IMR-90 (cell line): ENCODE measurements around the gene BHLHE23. TPM values are rescaled to one million over a fixed set of nuclear protein-coding genes. Genes with fewer than 3 reads are reported as not detected.

Experiments used
- ATAC-seq: fragments of 200-7000 bp; cut with Tn5 transposase; 2 replicates; pipeline ENCODE4 v1.9.1; 2020; ENCODE audit warnings: low read depth, mild to moderate bottlenecking, moderate library complexity
- BruUV-seq: library from RNA; stranded (reverse); fragments of 400-500 nt; replicated peaks from 2 replicates; lab custom pipeline; 2021; lab: Mats Ljungman, UMichigan
- CTCF ChIA-PET: fragments of 300-600 bp; formaldehyde crosslinking; extraction: SDS; loops from one replicate; lab custom pipeline; 2021; ENCODE audit warnings: antibody characterized with exemption; lab: Yijun Ruan, JAX
- POLR2A ChIA-PET: fragments of 300-600 bp; sonication (Branson Sonifier 250); formaldehyde crosslinking; loops from one replicate; lab custom pipeline; 2022; ENCODE audit warnings: antibody characterized with exemption; ENCODE audit not compliant: unreplicated experiment; lab: Charles Lee
- DNase-seq: peaks from one replicate; pipeline ENCODE4 v3.0.0; 2013
- H2AFZ ChIP-seq: replicated peaks from 2 replicates; pipeline ENCODE3; 2013; ENCODE audit warnings: low read length, mild to moderate bottlenecking; ENCODE audit not compliant: poor library complexity
- H2AK5ac ChIP-seq: 2 replicates; pipeline ENCODE4 v1.6.1; 2013; ENCODE audit warnings: low read depth, low read length, inconsistent platforms
- H2AK9ac ChIP-seq: replicated peaks from 2 replicates; pipeline ENCODE3; 2013; ENCODE audit warnings: mild to moderate bottlenecking, low read depth, low read length, moderate library complexity; ENCODE audit not compliant: poor library complexity
- H2BK120ac ChIP-seq: 2 replicates; pipeline ENCODE4 v1.6.1; 2013; ENCODE audit warnings: low read depth, low read length, inconsistent platforms
- H2BK15ac ChIP-seq: 3 replicates; pipeline ENCODE4 v1.6.1; 2013; ENCODE audit warnings: low read depth, low read length, inconsistent platforms
- H2BK20ac ChIP-seq: 2 replicates; pipeline ENCODE4 v1.6.1; 2013; ENCODE audit warnings: low read depth, mild to moderate bottlenecking, inconsistent platforms, low read length, moderate library complexity
- H2BK5ac ChIP-seq: 2 replicates; pipeline ENCODE4 v1.6.1; 2013; ENCODE audit warnings: mild to moderate bottlenecking, low read depth, low read length, inconsistent platforms; ENCODE audit not compliant: poor library complexity, severe bottlenecking
- H3K14ac ChIP-seq: replicated peaks from 2 replicates; pipeline ENCODE4 v1.6.1; 2013; ENCODE audit warnings: low read depth, low read length, inconsistent platforms
- H3K18ac ChIP-seq: 2 replicates; pipeline ENCODE4 v1.6.1; 2013; ENCODE audit warnings: low read depth, low read length, control low read depth
- H3K23ac ChIP-seq: 2 replicates; pipeline ENCODE4 v1.6.1; 2013; ENCODE audit warnings: low read depth, low read length, inconsistent platforms
- H3K27ac ChIP-seq: 2 replicates; pipeline ENCODE4 v1.5.1; 2013; ENCODE audit warnings: mild to moderate bottlenecking, control low read depth, low read length; ENCODE audit not compliant: insufficient read depth
- H3K27me3 ChIP-seq: 2 replicates; pipeline ENCODE4 v1.6.1; 2013; ENCODE audit warnings: low read length; ENCODE audit not compliant: control insufficient read depth, insufficient read depth
- H3K36me3 ChIP-seq: 2 replicates; pipeline ENCODE4 v1.6.1; 2013; ENCODE audit warnings: low read length, mixed read lengths; ENCODE audit not compliant: control insufficient read depth, insufficient read depth
- H3K4ac ChIP-seq: 2 replicates; pipeline ENCODE4 v1.6.1; 2013; ENCODE audit warnings: low read depth, low read length, inconsistent platforms
- H3K4me1 ChIP-seq: 2 replicates; pipeline ENCODE4 v1.6.1; 2013; ENCODE audit warnings: low read length, mixed read lengths; ENCODE audit not compliant: control insufficient read depth, insufficient read depth
- H3K4me2 ChIP-seq: 2 replicates; pipeline ENCODE4 v1.6.1; 2013; ENCODE audit warnings: low read depth, mild to moderate bottlenecking, control low read depth, low read length, moderate library complexity
- H3K4me3 ChIP-seq: 2 replicates; pipeline ENCODE4 v1.5.1; 2013; ENCODE audit warnings: low read depth, mild to moderate bottlenecking, control low read depth, low read length, moderate library complexity; ENCODE audit not compliant: insufficient read depth
- H3K56ac ChIP-seq: 2 replicates; pipeline ENCODE4 v1.6.1; 2013; ENCODE audit warnings: low read length, inconsistent platforms; ENCODE audit not compliant: insufficient read depth; ENCODE audit errors: extremely low read depth
- H3K79me1 ChIP-seq, 2 experiments: 2 replicates each; pipeline ENCODE4 v1.6.1; 2013; ENCODE audit warnings: low read length in 2 of 2, inconsistent platforms in 1 of 2, low read depth in 1 of 2
- H3K9ac ChIP-seq: 2 replicates; pipeline ENCODE4 v1.6.1; 2013; ENCODE audit warnings: low read depth, low read length, control low read depth
- H3K9me1 ChIP-seq: 2 replicates; pipeline ENCODE4 v1.6.1; 2013; ENCODE audit warnings: low read length, inconsistent platforms; ENCODE audit not compliant: insufficient read depth
- H3K9me3 ChIP-seq: 2 replicates; pipeline ENCODE4 v1.6.1; 2013; ENCODE audit warnings: low read length; ENCODE audit not compliant: control insufficient read depth, insufficient read depth
- H4K20me1 ChIP-seq: 2 replicates; pipeline ENCODE4 v1.6.1; 2013; ENCODE audit warnings: low read length, inconsistent platforms; ENCODE audit not compliant: insufficient read depth
- H4K5ac ChIP-seq: 2 replicates; pipeline ENCODE4 v1.6.1; 2013; ENCODE audit warnings: mild to moderate bottlenecking, low read depth, low read length, control low read depth
- H4K8ac ChIP-seq, 2 experiments: 2 replicates each; pipeline ENCODE4 v1.6.1; 2013; ENCODE audit warnings: low read depth in 2 of 2, low read length in 2 of 2, control low read depth in 1 of 2, inconsistent platforms in 1 of 2
- H4K91ac ChIP-seq: 2 replicates; pipeline ENCODE4 v1.6.1; 2013; ENCODE audit warnings: low read depth, low read length, inconsistent platforms; ENCODE audit not compliant: insufficient read depth
- BHLHE40 ChIP-seq: fragments of 150-350 bp; IDR thresholded peaks from 2 replicates; pipeline ENCODE4 v1.6.1; 2016; ENCODE audit warnings: mild to moderate bottlenecking, low read depth, low read length
- CEBPB ChIP-seq: IDR thresholded peaks from 2 replicates; pipeline ENCODE4 v1.6.1; 2012; ENCODE audit warnings: low read depth, low read length, improper control_type of control experiment
- CHD1 ChIP-seq: IDR thresholded peaks from 2 replicates; pipeline ENCODE4 v1.6.1; 2012; ENCODE audit warnings: low read depth, low read length, improper control_type of control experiment
- CTCF ChIP-seq: conservative IDR thresholded peaks from 2 replicates; pipeline ENCODE4 v1.5.1; 2012; ENCODE audit warnings: mild to moderate bottlenecking, low read depth, low read length, improper control_type of control experiment
- FOS ChIP-seq: fragments of 150-350 bp; IDR thresholded peaks from 2 replicates; pipeline ENCODE4 v1.6.1; 2016; ENCODE audit warnings: low read depth, low read length
- MAFK ChIP-seq: IDR thresholded peaks from 2 replicates; pipeline ENCODE4 v1.6.1; 2012; ENCODE audit warnings: low read depth, low read length, improper control_type of control experiment
- MAZ ChIP-seq: IDR thresholded peaks from 2 replicates; pipeline ENCODE4 v1.6.1; 2012; ENCODE audit warnings: low read depth, mild to moderate bottlenecking, low read length, improper control_type of control experiment, moderate library complexity, borderline replicate concordance
- MXI1 ChIP-seq: IDR thresholded peaks from 2 replicates; pipeline ENCODE4 v1.6.1; 2012; ENCODE audit warnings: low read depth, mild to moderate bottlenecking, low read length, moderate library complexity, borderline replicate concordance
- NFE2L2 ChIP-seq: fragments of 150-350 bp; IDR thresholded peaks from 2 replicates; pipeline ENCODE4 v1.6.1; 2016; ENCODE audit warnings: low read depth, mild to moderate bottlenecking, low read length
- POLR2A ChIP-seq: IDR thresholded peaks from 2 replicates; pipeline ENCODE4 v1.6.1; 2012; ENCODE audit warnings: mild to moderate bottlenecking, low read depth, low read length
- RAD21 ChIP-seq: IDR thresholded peaks from 2 replicates; pipeline ENCODE4 v1.6.1; 2012; ENCODE audit warnings: low read length, improper control_type of control experiment
- RCOR1 ChIP-seq: IDR thresholded peaks from 2 replicates; pipeline ENCODE4 v1.6.1; 2012; ENCODE audit warnings: mild to moderate bottlenecking, low read length, improper control_type of control experiment; ENCODE audit not compliant: insufficient replicate concordance
- RFX5 ChIP-seq: IDR thresholded peaks from 2 replicates; pipeline ENCODE4 v1.8.0; 2012; ENCODE audit warnings: low read depth, mild to moderate bottlenecking, low read length, moderate library complexity
- SMC3 ChIP-seq: fragments of 150-350 bp; IDR thresholded peaks from 2 replicates; pipeline ENCODE4 v1.6.1; 2016; ENCODE audit warnings: low read depth, mild to moderate bottlenecking, antibody characterized with exemption, low read length, moderate library complexity
- WGBS, 2 experiments: methylation state at CpG; one replicate each; pipeline versions ENCODE4 v1.1.5 to v1.1.7; 2013; ENCODE audit warnings: missing lambda C conversion rate in 2 of 2; ENCODE audit not compliant: insufficient read length in 1 of 2; ENCODE audit errors: extremely low coverage in 2 of 2; 5-methylcytosine and 5-hydroxymethylcytosine counted together
- dilution Hi-C: fragments of 300-500 bp; cut with HindIII; formaldehyde crosslinking; loops from one replicate; pipeline ENCODE4 v1.14.3; 2018; ENCODE audit warnings: low sequenced_read_pairs; ENCODE audit not compliant: unreplicated experiment
- in situ Hi-C: fragments of 300-500 bp; cut with MboI; formaldehyde crosslinking; loops from 3 replicates; pipeline ENCODE4 v1.14.3; 2019; ENCODE audit warnings: low sequenced_read_pairs, inconsistent platforms, mixed read lengths
- intact Hi-C: fragments of 100-400 bp; cut with micrococcal nuclease; formaldehyde crosslinking; loops from 2 replicates; pipeline ENCODE4 v1.10.0; 2022
- polyA plus RNA-seq, 3 experiments: library from polyadenylated mRNA; depleted of rRNA; stranded (reverse); fragments of >200 nt; gene quantifications; 2 replicates each; pipeline ENCODE4 v1.2.3, GENCODE V29; 2012; ENCODE audit warnings: low replicate concordance in 1 of 3
- total RNA-seq: library from RNA; depleted of rRNA; stranded (reverse); fragments of >200 nt; gene quantifications from 2 replicates; pipeline ENCODE4 v1.2.3, GENCODE V29; 2012
- TF ChIP-seq, protein P1 (sequence below): fragments of 150-350 bp; IDR thresholded peaks from 2 replicates; pipeline ENCODE4 v1.6.1; 2017; ENCODE audit warnings: mild to moderate bottlenecking, antibody characterized with exemption, low read length, low read depth
- TF ChIP-seq, protein P2 (sequence below): fragments of 150-350 bp; IDR thresholded peaks from 2 replicates; pipeline ENCODE4 v1.6.1; 2016; ENCODE audit warnings: low read depth, mild to moderate bottlenecking, low read length, moderate library complexity, borderline replicate concordance

BHLHE23 gene
- total and polyA plus RNA-seq, 2 of the 4 experiments (the other 2 are of a cell fraction) = not detected

DNA sequence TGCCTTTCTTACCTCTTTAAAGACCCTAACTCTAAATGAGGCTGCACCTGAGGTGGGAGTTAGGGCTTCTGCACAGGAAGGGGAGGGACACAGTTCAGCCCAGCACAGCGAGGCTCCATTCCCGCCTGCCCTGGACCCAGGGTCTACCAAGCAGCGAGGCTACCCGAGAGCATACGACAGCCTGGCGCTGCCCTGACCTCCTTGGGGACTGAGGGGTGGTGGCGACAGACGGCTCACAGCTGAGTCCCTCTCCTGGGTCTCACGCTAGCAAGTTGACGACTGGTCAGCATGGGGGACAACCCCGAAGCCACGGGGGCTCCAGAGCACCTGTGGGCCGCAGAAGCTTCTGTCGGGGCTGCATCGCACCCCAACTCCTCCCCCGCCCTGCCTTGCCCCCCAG lies 29.9 kb downstream of the BHLHE23 start:
- H3K9ac ChIP-seq = no peak overlapping the region
- no peaks in the 10 kb centered on the region for H3K79me1 ChIP-seq
- H3K4me3 ChIP-seq = no peak overlapping the region
- 69% methylated on average over 4 of the region's 16 CpGs; no CpG with 5 or more reads in 1 of the 2 experiments for WGBS, 2 experiments
- no peaks in the 10 kb centered on the region for H3K9me3 ChIP-seq
- no peak overlapping the region for H2AK9ac ChIP-seq
- no peak overlapping the region for H4K91ac ChIP-seq
- no peak overlapping the region for H4K5ac ChIP-seq
- dilution Hi-C loops = no loop called here
- no peak overlapping the region for H2AK5ac ChIP-seq
- DNase-seq (no peak), ATAC-seq (no peak)
- intact Hi-C loops = no loop called here
- no TSS peak for BruUV-seq
- H3K4me2 ChIP-seq = no peak overlapping the region
- H3K36me3 ChIP-seq = no peaks in the 10 kb centered on the region
- POLR2A ChIA-PET = no interaction called here
- TF ChIP-seq SMC3 (no peak), BHLHE40 (no peak), MAZ (no peak), MXI1 (no peak), RCOR1 (no peak), CHD1 (no peak), RFX5 (no peak), CEBPB (no peak), MAFK (no peak), CTCF (no peak), FOS (no peak), POLR2A (no peak), RAD21 (no peak), NFE2L2 (no peak)
- TF ChIP-seq, protein P1, sequence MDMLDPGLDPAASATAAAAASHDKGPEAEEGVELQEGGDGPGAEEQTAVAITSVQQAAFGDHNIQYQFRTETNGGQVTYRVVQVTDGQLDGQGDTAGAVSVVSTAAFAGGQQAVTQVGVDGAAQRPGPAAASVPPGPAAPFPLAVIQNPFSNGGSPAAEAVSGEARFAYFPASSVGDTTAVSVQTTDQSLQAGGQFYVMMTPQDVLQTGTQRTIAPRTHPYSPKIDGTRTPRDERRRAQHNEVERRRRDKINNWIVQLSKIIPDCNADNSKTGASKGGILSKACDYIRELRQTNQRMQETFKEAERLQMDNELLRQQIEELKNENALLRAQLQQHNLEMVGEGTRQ = no peak
- TF ChIP-seq, protein P2, sequence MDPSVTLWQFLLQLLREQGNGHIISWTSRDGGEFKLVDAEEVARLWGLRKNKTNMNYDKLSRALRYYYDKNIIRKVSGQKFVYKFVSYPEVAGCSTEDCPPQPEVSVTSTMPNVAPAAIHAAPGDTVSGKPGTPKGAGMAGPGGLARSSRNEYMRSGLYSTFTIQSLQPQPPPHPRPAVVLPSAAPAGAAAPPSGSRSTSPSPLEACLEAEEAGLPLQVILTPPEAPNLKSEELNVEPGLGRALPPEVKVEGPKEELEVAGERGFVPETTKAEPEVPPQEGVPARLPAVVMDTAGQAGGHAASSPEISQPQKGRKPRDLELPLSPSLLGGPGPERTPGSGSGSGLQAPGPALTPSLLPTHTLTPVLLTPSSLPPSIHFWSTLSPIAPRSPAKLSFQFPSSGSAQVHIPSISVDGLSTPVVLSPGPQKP = no peak
- H3K4me1 ChIP-seq = no peaks in the 10 kb centered on the region
- no peak overlapping the region for H2BK120ac ChIP-seq
- CTCF ChIA-PET = no interaction called here
- H4K20me1 ChIP-seq = no peaks in the 10 kb centered on the region
- no peak overlapping the region for H3K23ac ChIP-seq
- H2AFZ ChIP-seq = no peak overlapping the region
- H2BK15ac ChIP-seq = no peak overlapping the region
- in situ Hi-C loops = no loop called here
- H3K27me3 ChIP-seq = peaks cover 77% of the 10 kb centered on the region
- H3K27ac ChIP-seq = no peak overlapping the region
- no peaks in the 10 kb centered on the region for H3K9me1 ChIP-seq
- no peak overlapping the region for H2BK20ac ChIP-seq
- H2BK5ac ChIP-seq = no peak overlapping the region
- H3K56ac ChIP-seq = no peak overlapping the region
- no peak overlapping the region for H3K4ac ChIP-seq
- no peak overlapping the region for H3K18ac ChIP-seq
- H4K8ac ChIP-seq = no peak overlapping the region
- H3K14ac ChIP-seq = no peak overlapping the region
